H1 (cell line): ENCODE results near the gene SH3GL2. TPM values are rescaled to one million over a fixed set of nuclear protein-coding genes. Genes with fewer than 3 reads are reported as not detected.

ENCODE experiments used
- CTCF ChIA-PET: fragments of 300-600 bp; sonication (Branson Sonifier 250); formaldehyde crosslinking; loops from one replicate; lab custom pipeline; 2021; ENCODE audit not compliant: partially characterized antibody; lab: Charles Lee
- POLR2A ChIA-PET: fragments of 300-600 bp; sonication (Branson Sonifier 250); formaldehyde crosslinking; loops from one replicate; lab custom pipeline; 2021; ENCODE audit warnings: inconsistent platforms; ENCODE audit not compliant: partially characterized antibody; lab: Charles Lee
- DNase-seq, 2 experiments: peaks; one replicate each; pipeline versions ENCODE4 v3.0.0 to v3.0.0-alpha.2; 2010 to 2022; ENCODE audit warnings: low spot score in 2 of 2, low read depth in 1 of 2, mixed read lengths in 1 of 2
- FAIRE-seq: peaks from 2 replicates; lab custom pipeline; 2011; peaks lifted over from hg19 to GRCh38; lab: Jason Lieb, UNC
- H2AFZ ChIP-seq: 2 replicates; pipeline ENCODE4 v1.8.1; 2012; ENCODE audit warnings: low read length, inconsistent platforms
- H2AK5ac ChIP-seq: 2 replicates; pipeline ENCODE4 v1.6.1; 2013; ENCODE audit warnings: low read depth, low read length
- H2BK120ac ChIP-seq: replicated peaks from 2 replicates; pipeline ENCODE3; 2013; ENCODE audit warnings: low read depth, low read length, inconsistent platforms
- H2BK12ac ChIP-seq: 2 replicates; pipeline ENCODE4 v1.6.1; 2013; ENCODE audit warnings: low read depth, low read length
- H2BK15ac ChIP-seq: 2 replicates; pipeline ENCODE4 v1.6.1; 2013; ENCODE audit warnings: low read length
- H2BK20ac ChIP-seq: 2 replicates; pipeline ENCODE4 v1.6.1; 2013; ENCODE audit warnings: low read length
- H2BK5ac ChIP-seq: 2 replicates; pipeline ENCODE4 v1.6.1; 2013; ENCODE audit warnings: low read depth, low read length
- H3K14ac ChIP-seq: 2 replicates; pipeline ENCODE4 v1.6.1; 2013; ENCODE audit warnings: inconsistent platforms; ENCODE audit not compliant: insufficient read length
- H3K18ac ChIP-seq: 2 replicates; pipeline ENCODE4 v1.6.1; 2013; ENCODE audit warnings: low read length; ENCODE audit errors: extremely low read depth
- H3K23ac ChIP-seq: 2 replicates; pipeline ENCODE4 v1.6.1; 2013; ENCODE audit warnings: inconsistent platforms; ENCODE audit not compliant: insufficient read length
- H3K23me2 ChIP-seq: 2 replicates; pipeline ENCODE4 v1.6.1; 2013; ENCODE audit warnings: low read depth, low read length
- H3K27ac ChIP-seq: 2 replicates; pipeline ENCODE4 v1.6.1; 2011; ENCODE audit warnings: low read depth, low read length, inconsistent platforms
- H3K27me3 ChIP-seq, 4 experiments: replicated peaks in 1 of 4; 1 replicate in 1 of 4; 2 replicates in 3 of 4; pipeline versions ENCODE4 v1.6.1 to v1.8.1; 2011 to 2013; ENCODE audit warnings: low read length in 3 of 4, mild to moderate bottlenecking in 3 of 4, inconsistent platforms in 2 of 4, mixed read lengths in 2 of 4, moderate library complexity in 1 of 4; ENCODE audit not compliant: control insufficient read depth in 3 of 4, insufficient read depth in 3 of 4; ENCODE audit errors: extremely low read depth in 1 of 4
- H3K36me3 ChIP-seq, 4 experiments: 2 replicates each; pipeline versions ENCODE4 v1.6.1 to v1.8.1; 2011 to 2013; ENCODE audit warnings: mild to moderate bottlenecking in 4 of 4, low read length in 3 of 4, moderate library complexity in 2 of 4, control low read depth in 1 of 4, inconsistent platforms in 1 of 4; ENCODE audit not compliant: insufficient read depth in 4 of 4, control insufficient read depth in 2 of 4
- H3K4ac ChIP-seq: replicated peaks from 2 replicates; pipeline ENCODE3; 2013; ENCODE audit warnings: low read length, low read depth, mixed read lengths, inconsistent platforms; ENCODE audit not compliant: insufficient read length
- H3K4me1 ChIP-seq, 4 experiments: replicated peaks in 1 of 4; 1 replicate in 1 of 4; 2 replicates in 3 of 4; pipeline versions ENCODE4 v1.6.1 to v1.8.1; 2011 to 2013; ENCODE audit warnings: low read length in 3 of 4, inconsistent platforms in 2 of 4, mixed read lengths in 1 of 4; ENCODE audit not compliant: insufficient read depth in 4 of 4, control insufficient read depth in 3 of 4
- H3K4me2 ChIP-seq, 2 experiments: 2 replicates each; pipeline versions ENCODE4 v1.6.1 to v1.8.1; 2011 to 2013; ENCODE audit warnings: low read depth in 2 of 2, low read length in 2 of 2, control low read depth in 1 of 2, inconsistent platforms in 1 of 2, mild to moderate bottlenecking in 1 of 2; ENCODE audit not compliant: insufficient read depth in 1 of 2
- H3K4me3 ChIP-seq, 4 experiments: fragments of 200-600, 300-600 bp in 1 of 4; sonication (generic), shearing (Covaris generic), sonication (Bioruptor Twin) in 1 of 4; 2 replicates each; pipeline versions ENCODE4 v1.5.1 to v1.8.1; 2011 to 2016; ENCODE audit warnings: low read length in 4 of 4, low read depth in 3 of 4, control low read depth in 2 of 4, inconsistent platforms in 2 of 4, mild to moderate bottlenecking in 2 of 4, mixed read lengths in 1 of 4, moderate library complexity in 1 of 4; ENCODE audit not compliant: insufficient read depth in 2 of 4; ENCODE audit errors: extremely low read depth in 1 of 4
- H3K56ac ChIP-seq: replicated peaks from 2 replicates; pipeline ENCODE3; 2013; ENCODE audit warnings: low read depth, mild to moderate bottlenecking, mixed read lengths, low read length, inconsistent platforms; ENCODE audit not compliant: insufficient read length
- H3K79me1 ChIP-seq: 2 replicates; pipeline ENCODE4 v1.6.1; 2013; ENCODE audit warnings: low read depth, low read length, control low read depth
- H3K79me2 ChIP-seq, 2 experiments: 2 replicates each; pipeline versions ENCODE4 v1.6.1 to v1.8.1; 2012 to 2013; ENCODE audit warnings: low read length in 2 of 2, mild to moderate bottlenecking in 2 of 2, inconsistent platforms in 1 of 2; ENCODE audit not compliant: insufficient read depth in 2 of 2, control insufficient read depth in 1 of 2
- H3K9ac ChIP-seq, 4 experiments: replicated peaks in 1 of 4; 1 replicate in 1 of 4; 2 replicates in 3 of 4; pipeline versions ENCODE4 v1.6.1 to v1.8.1; 2011 to 2013; ENCODE audit warnings: low read depth in 3 of 4, low read length in 3 of 4, control low read depth in 2 of 4, mild to moderate bottlenecking in 2 of 4, moderate library complexity in 2 of 4, inconsistent platforms in 1 of 4; ENCODE audit errors: extremely low read depth in 1 of 4
- H3K9me3 ChIP-seq, 2 experiments: 2 replicates each; pipeline versions ENCODE4 v1.6.1 to v1.8.1; 2012 to 2013; ENCODE audit warnings: mild to moderate bottlenecking in 2 of 2, moderate library complexity in 2 of 2, control low read depth in 1 of 2, inconsistent platforms in 1 of 2, low read depth in 1 of 2, low read length in 1 of 2, mixed read lengths in 1 of 2; ENCODE audit not compliant: insufficient read depth in 2 of 2
- H4K20me1 ChIP-seq, 2 experiments: replicated peaks in 1 of 2; 2 replicates each; pipeline versions ENCODE3 to v1.8.1; 2011 to 2013; ENCODE audit warnings: inconsistent platforms in 2 of 2, low read length in 2 of 2, mild to moderate bottlenecking in 1 of 2; ENCODE audit not compliant: insufficient read depth in 2 of 2, control insufficient read depth in 1 of 2
- H4K5ac ChIP-seq: 2 replicates; pipeline ENCODE4 v1.6.1; 2013; ENCODE audit warnings: low read length, low read depth, mixed read lengths, inconsistent platforms; ENCODE audit not compliant: insufficient read length
- H4K8ac ChIP-seq: 2 replicates; pipeline ENCODE4 v1.8.0; 2013; ENCODE audit warnings: mild to moderate bottlenecking, moderate library complexity, low read length, inconsistent platforms; ENCODE audit not compliant: insufficient read depth; ENCODE audit errors: extremely low read depth
- H4K91ac ChIP-seq: replicated peaks from 2 replicates; pipeline ENCODE3; 2013; ENCODE audit warnings: low read length, mixed read lengths, inconsistent platforms; ENCODE audit not compliant: insufficient read length
- CBX8 ChIP-seq: fragments of 300-800, 300-1000 bp; sonication (generic); IDR thresholded peaks from 2 replicates; pipeline ENCODE4 v1.7.1; 2016; ENCODE audit warnings: low read depth, low read length, borderline replicate concordance
- CREB1 ChIP-seq: IDR thresholded peaks from 2 replicates; pipeline ENCODE4 v1.6.1; 2012; ENCODE audit warnings: inconsistent platforms
- CTBP2 ChIP-seq: IDR thresholded peaks from 2 replicates; pipeline ENCODE4 v1.7.0; 2011; ENCODE audit warnings: borderline replicate concordance, mild to moderate bottlenecking, moderate library complexity, mixed read lengths, low read length; ENCODE audit not compliant: insufficient read depth, insufficient read length
- PHF8 ChIP-seq: fragments of 200-600 bp; sonication (generic); conservative IDR thresholded peaks from 2 replicates; pipeline ENCODE4 v1.7.1; 2012; ENCODE audit warnings: low read depth, mild to moderate bottlenecking, inconsistent platforms, low read length, moderate library complexity
- RFX5 ChIP-seq: IDR thresholded peaks from 2 replicates; pipeline ENCODE4 v1.6.1; 2011; ENCODE audit warnings: low read depth, low read length, improper control_type of control experiment, borderline replicate concordance
- RNF2 ChIP-seq: fragments of 200-900, 300-1000 bp; sonication (generic); IDR thresholded peaks from 2 replicates; pipeline ENCODE4 v1.7.1; 2016; ENCODE audit warnings: borderline replicate concordance, low read depth, mild to moderate bottlenecking, antibody characterized with exemption, low read length; ENCODE audit not compliant: poor library complexity, severe bottlenecking; ENCODE audit errors: missing control alignments
- RXRA ChIP-seq: IDR thresholded peaks from 2 replicates; pipeline ENCODE4 v1.6.1; 2011; ENCODE audit warnings: low read depth, mild to moderate bottlenecking, low read length, moderate library complexity; ENCODE audit not compliant: insufficient read depth
- SIRT6 ChIP-seq: IDR thresholded peaks from one replicate; pipeline ENCODE4 v1.7.1; 2012; ENCODE audit warnings: low read length, inconsistent platforms
- TAF1 ChIP-seq: IDR thresholded peaks from 2 replicates; pipeline ENCODE4 v1.6.1; 2011; ENCODE audit warnings: mild to moderate bottlenecking, low read depth, low read length
- WGBS, 2 experiments: shearing (Covaris generic) in 1 of 2; methylation state at CpG; one replicate each; pipeline versions ENCODE4 v1.1.6 to v1.1.7; 2013 to 2015; ENCODE audit warnings: low lambda C conversion rate in 2 of 2, mixed read lengths in 2 of 2, inconsistent platforms in 1 of 2, low coverage in 1 of 2, missing lambda C conversion rate in 1 of 2; ENCODE audit not compliant: insufficient replicate concordance in 2 of 2, insufficient coverage in 1 of 2, insufficient read length in 1 of 2; ENCODE audit errors: extremely low coverage in 1 of 2, missing lambda C conversion rate in 1 of 2; 5-methylcytosine and 5-hydroxymethylcytosine counted together
- polyA plus RNA-seq, 7 experiments: library from polyadenylated mRNA; depleted of rRNA in 3 of 7; stranded (reverse) in 5 of 7; unstranded in 2 of 7; fragments of >200 nt in 5 of 7; fragments of 200-250 nt in 2 of 7; gene quantifications; 1 replicate in 5 of 7; 2 replicates in 1 of 7; 4 replicates in 1 of 7; pipeline versions ENCODE4 v1.2.1 to v1.2.3, GENCODE V29; 2011 to 2013; ENCODE audit warnings: missing spikeins in 2 of 7, mixed read lengths in 2 of 7
- total RNA-seq: library from RNA; stranded (reverse); fragmentation: NEBNext Ultra II Directional; extraction: Animal tissue kit (Norgen Biotek cat#: 25700); gene quantifications from 2 replicates; pipeline ENCODE4 v1.2.1, GENCODE V29; 2021

SH3GL2 gene
- total and polyA plus RNA-seq, 2 of the 8 experiments (the other 6 are each of a cell fraction or from before 2014, with no cell fraction given), result 4.7 to 5.3 TPM

DNA sequence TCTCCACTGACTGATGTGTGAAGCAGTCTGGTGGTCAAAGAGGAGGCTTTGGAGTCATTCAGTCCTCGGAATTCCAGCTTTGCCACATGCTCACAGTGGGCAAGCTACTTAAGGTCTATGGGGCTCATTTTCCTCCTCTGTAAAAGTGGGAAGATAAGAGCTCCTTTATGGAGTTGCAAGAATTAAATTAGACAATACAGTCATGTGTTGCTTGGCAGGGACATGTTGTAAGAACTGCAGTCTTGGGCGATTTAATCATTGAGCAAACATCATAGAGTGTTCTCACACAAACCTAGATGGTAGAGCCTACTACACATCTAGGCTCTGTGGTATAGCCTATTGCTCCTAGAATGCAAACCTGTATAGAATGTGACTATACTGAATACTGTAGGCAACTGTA lies 253.9 kb downstream of the SH3GL2 start:
- WGBS, 2 experiments, result 43% methylated on average over 2 of the region's 2 CpGs; no CpG with 5 or more reads in 1 of the 2 experiments
- no peaks in the 10 kb centered on the region; the same call in 1 of the 2 replicates for H3K23me2 ChIP-seq

More for the DNA sequence above, 253.9 kb downstream of the SH3GL2 start:
- H3K9ac ChIP-seq, result no peak overlapping the region
- no peak overlapping the region for H3K18ac ChIP-seq
- no peak overlapping the region for H3K56ac ChIP-seq
- no peak overlapping the region for H3K4ac ChIP-seq
- no peak overlapping the region for H2BK20ac ChIP-seq
- no peak for FAIRE-seq
- no peak overlapping the region for H2AFZ ChIP-seq
- no peaks in the 10 kb centered on the region for H3K27me3 ChIP-seq
- H3K27ac ChIP-seq, result no peak overlapping the region
- no peaks in the 10 kb centered on the region; the same call in 1 of the 2 replicates for H3K79me1 ChIP-seq
- H3K23ac ChIP-seq, result no peak overlapping the region
- no peaks in the 10 kb centered on the region for H3K36me3 ChIP-seq
- H4K5ac ChIP-seq, result no peak overlapping the region
- peaks cover 0 to 7% (median 2%) of the 10 kb centered on the region in 4 experiments; a peak in 4 of 7 replicates for H3K4me1 ChIP-seq
- H4K20me1 ChIP-seq, result no peaks in the 10 kb centered on the region
- POLR2A ChIA-PET, result no interaction called here
- H3K4me2 ChIP-seq, result no peak overlapping the region
- no peak overlapping the region for H2AK5ac ChIP-seq
- DNase-seq, result no peak
- no peak overlapping the region for H3K4me3 ChIP-seq
- no peak overlapping the region for H3K14ac ChIP-seq
- no peak overlapping the region for H4K8ac ChIP-seq
- H2BK12ac ChIP-seq, result no peak overlapping the region
- TF ChIP-seq RNF2, result no peak
- TF ChIP-seq CTBP2, result no peak
- TF ChIP-seq RXRA, result no peak
- TF ChIP-seq SIRT6, result no peak
- no peak for TF ChIP-seq TAF1
- TF ChIP-seq PHF8, result no peak
- no peak for TF ChIP-seq CREB1
- no peak for TF ChIP-seq RFX5
- no peak for TF ChIP-seq CBX8
- CTCF ChIA-PET, result interaction anchor here (0.5 to 4.4 kb wide), 5 partner anchors 13 to 32 kb away, joined by 3 to 24 read pairs (median 3); no protein-coding TSS in a partner anchor
- H4K91ac ChIP-seq, result no peak overlapping the region
- H3K9me3 ChIP-seq, result no peaks in the 10 kb centered on the region
- H2BK15ac ChIP-seq, result no peak overlapping the region
- H2BK120ac ChIP-seq, result no peak overlapping the region
- no peaks in the 10 kb centered on the region for H3K79me2 ChIP-seq
- H2BK5ac ChIP-seq, result no peak overlapping the region
